Measurements from ENCODE around the gene ZFAND4.
"Not testable (repeated sequence)": the region's sequence is repeated elsewhere in the genome, so short reads cannot be mapped to it uniquely, and the experiment has no call there.

Gene ZFAND4

DNA sequence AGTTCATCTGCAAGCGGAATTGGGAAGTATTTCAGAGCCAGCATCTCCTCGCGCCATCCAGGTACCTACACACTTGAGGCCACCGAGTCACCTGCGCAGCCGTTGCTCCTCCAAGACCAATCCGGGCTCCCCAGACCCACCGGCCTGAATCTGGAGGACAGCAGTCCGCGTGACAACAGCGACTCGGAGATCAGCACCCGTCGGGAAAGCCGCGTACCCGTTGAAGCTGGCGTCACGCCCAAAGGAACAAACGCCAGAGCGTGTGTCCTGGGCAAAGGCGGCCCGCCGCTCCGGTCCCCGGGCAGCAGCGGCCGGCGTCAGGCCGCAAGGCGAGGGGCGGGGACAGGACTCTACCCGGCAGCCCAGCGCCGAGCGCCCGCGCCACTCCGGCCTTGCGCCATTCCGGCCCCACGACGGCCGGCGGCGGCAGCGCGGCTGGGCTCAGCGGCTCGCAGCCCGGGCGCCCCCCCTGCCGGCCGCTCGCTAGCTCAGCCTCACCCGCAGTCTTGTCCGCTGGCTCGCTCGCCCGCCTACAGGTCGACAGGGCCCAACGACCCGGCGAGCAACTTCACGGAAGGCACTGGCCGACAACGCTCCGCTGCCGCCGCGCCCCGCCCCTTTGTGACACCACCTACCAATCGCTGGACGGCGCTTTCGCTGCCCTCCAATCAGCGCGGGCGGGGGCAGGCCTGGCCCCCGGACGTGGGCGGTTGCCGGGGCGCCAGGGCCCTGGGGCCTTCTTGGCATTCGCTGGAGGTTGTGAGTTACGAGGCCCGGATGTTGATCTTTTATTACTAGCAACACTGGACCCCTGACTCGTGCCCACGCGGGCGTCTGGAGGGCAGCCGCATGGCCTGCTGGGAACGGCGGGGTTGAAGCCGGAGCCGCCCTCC lies at the start of gene ZFAND4:
Gene ZFAND4 (minus strand): TSS at position 592 of the 893 bp plus-strand sequence. CDS start 9,047 bp downstream, outside the sequence.
- TF ChIP-seq, protein P1, sequence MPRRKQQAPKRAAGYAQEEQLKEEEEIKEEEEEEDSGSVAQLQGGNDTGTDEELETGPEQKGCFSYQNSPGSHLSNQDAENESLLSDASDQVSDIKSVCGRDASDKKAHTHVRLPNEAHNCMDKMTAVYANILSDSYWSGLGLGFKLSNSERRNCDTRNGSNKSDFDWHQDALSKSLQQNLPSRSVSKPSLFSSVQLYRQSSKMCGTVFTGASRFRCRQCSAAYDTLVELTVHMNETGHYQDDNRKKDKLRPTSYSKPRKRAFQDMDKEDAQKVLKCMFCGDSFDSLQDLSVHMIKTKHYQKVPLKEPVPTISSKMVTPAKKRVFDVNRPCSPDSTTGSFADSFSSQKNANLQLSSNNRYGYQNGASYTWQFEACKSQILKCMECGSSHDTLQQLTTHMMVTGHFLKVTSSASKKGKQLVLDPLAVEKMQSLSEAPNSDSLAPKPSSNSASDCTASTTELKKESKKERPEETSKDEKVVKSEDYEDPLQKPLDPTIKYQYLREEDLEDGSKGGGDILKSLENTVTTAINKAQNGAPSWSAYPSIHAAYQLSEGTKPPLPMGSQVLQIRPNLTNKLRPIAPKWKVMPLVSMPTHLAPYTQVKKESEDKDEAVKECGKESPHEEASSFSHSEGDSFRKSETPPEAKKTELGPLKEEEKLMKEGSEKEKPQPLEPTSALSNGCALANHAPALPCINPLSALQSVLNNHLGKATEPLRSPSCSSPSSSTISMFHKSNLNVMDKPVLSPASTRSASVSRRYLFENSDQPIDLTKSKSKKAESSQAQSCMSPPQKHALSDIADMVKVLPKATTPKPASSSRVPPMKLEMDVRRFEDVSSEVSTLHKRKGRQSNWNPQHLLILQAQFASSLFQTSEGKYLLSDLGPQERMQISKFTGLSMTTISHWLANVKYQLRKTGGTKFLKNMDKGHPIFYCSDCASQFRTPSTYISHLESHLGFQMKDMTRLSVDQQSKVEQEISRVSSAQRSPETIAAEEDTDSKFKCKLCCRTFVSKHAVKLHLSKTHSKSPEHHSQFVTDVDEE (CRISPR knock-in tag; IDR thresholded peaks at IDR 0.05) = 0 out of 2 replicates have a peak, but pooled peaks have one; percentile 20
- no peak for TF ChIP-seq GLIS3 (CRISPR knock-in tag; IDR thresholded peaks at IDR 0.05)
- TF ChIP-seq, protein P2, sequence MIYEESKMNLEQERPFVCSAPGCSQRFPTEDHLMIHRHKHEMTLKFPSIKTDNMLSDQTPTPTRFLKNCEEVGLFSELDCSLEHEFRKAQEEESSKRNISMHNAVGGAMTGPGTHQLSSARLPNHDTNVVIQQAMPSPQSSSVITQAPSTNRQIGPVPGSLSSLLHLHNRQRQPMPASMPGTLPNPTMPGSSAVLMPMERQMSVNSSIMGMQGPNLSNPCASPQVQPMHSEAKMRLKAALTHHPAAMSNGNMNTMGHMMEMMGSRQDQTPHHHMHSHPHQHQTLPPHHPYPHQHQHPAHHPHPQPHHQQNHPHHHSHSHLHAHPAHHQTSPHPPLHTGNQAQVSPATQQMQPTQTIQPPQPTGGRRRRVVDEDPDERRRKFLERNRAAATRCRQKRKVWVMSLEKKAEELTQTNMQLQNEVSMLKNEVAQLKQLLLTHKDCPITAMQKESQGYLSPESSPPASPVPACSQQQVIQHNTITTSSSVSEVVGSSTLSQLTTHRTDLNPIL (CRISPR knock-in tag; IDR thresholded peaks at IDR 0.05; ENCODE audit: low read depth) = no peak
- TF ChIP-seq ZNF70 (CRISPR knock-in tag; IDR thresholded peaks at IDR 0.05) = no peak
- TF ChIP-seq CSDC2 (CRISPR knock-in tag; IDR thresholded peaks at IDR 0.05) = no peak
- no peak for TF ChIP-seq TOX (CRISPR knock-in tag; IDR thresholded peaks at IDR 0.05; ENCODE audit: borderline replicate concordance)
- TF ChIP-seq, protein P3, sequence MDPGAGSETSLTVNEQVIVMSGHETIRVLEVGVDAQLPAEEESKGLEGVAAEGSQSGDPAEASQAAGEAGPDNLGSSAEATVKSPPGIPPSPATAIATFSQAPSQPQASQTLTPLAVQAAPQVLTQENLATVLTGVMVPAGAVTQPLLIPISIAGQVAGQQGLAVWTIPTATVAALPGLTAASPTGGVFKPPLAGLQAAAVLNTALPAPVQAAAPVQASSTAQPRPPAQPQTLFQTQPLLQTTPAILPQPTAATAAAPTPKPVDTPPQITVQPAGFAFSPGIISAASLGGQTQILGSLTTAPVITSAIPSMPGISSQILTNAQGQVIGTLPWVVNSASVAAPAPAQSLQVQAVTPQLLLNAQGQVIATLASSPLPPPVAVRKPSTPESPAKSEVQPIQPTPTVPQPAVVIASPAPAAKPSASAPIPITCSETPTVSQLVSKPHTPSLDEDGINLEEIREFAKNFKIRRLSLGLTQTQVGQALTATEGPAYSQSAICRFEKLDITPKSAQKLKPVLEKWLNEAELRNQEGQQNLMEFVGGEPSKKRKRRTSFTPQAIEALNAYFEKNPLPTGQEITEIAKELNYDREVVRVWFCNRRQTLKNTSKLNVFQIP (CRISPR knock-in tag; IDR thresholded peaks at IDR 0.05; ENCODE audit: borderline replicate concordance, low read depth) = no peak
- TF ChIP-seq ARNTL (CRISPR knock-in tag; IDR thresholded peaks at IDR 0.05; ENCODE audit: borderline replicate concordance, low read depth) = no peak
- TF ChIP-seq SNAI2 (CRISPR knock-in tag; IDR thresholded peaks at IDR 0.05) = peak; percentile 24; the same call in 1 of the 2 replicates
- TF ChIP-seq PPARA (CRISPR knock-in tag; IDR thresholded peaks at IDR 0.05; ENCODE audit: borderline replicate concordance) = no peak
- no peak for TF ChIP-seq ZNF565 (CRISPR knock-in tag; conservative IDR thresholded peaks at IDR 0.05; ENCODE audit: low read depth)
- TF ChIP-seq, protein P4, sequence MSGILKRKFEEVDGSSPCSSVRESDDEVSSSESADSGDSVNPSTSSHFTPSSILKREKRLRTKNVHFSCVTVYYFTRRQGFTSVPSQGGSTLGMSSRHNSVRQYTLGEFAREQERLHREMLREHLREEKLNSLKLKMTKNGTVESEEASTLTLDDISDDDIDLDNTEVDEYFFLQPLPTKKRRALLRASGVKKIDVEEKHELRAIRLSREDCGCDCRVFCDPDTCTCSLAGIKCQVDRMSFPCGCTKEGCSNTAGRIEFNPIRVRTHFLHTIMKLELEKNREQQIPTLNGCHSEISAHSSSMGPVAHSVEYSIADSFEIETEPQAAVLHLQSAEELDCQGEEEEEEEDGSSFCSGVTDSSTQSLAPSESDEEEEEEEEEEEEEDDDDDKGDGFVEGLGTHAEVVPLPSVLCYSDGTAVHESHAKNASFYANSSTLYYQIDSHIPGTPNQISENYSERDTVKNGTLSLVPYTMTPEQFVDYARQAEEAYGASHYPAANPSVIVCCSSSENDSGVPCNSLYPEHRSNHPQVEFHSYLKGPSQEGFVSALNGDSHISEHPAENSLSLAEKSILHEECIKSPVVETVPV (CRISPR knock-in tag; IDR thresholded peaks at IDR 0.05) = no peak
- TF ChIP-seq ESRRG (CRISPR knock-in tag; IDR thresholded peaks at IDR 0.05) = no peak
- TF ChIP-seq ZFP3 (CRISPR knock-in tag; IDR thresholded peaks at IDR 0.05) = 0 out of 2 replicates have a peak, but pooled peaks have one; percentile 8
- TF ChIP-seq ZFP30 (CRISPR knock-in tag; IDR thresholded peaks at IDR 0.05) = no peak
- TF ChIP-seq, protein P5, sequence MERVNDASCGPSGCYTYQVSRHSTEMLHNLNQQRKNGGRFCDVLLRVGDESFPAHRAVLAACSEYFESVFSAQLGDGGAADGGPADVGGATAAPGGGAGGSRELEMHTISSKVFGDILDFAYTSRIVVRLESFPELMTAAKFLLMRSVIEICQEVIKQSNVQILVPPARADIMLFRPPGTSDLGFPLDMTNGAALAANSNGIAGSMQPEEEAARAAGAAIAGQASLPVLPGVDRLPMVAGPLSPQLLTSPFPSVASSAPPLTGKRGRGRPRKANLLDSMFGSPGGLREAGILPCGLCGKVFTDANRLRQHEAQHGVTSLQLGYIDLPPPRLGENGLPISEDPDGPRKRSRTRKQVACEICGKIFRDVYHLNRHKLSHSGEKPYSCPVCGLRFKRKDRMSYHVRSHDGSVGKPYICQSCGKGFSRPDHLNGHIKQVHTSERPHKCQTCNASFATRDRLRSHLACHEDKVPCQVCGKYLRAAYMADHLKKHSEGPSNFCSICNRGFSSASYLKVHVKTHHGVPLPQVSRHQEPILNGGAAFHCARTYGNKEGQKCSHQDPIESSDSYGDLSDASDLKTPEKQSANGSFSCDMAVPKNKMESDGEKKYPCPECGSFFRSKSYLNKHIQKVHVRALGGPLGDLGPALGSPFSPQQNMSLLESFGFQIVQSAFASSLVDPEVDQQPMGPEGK (CRISPR knock-in tag; IDR thresholded peaks at IDR 0.05; ENCODE audit: borderline replicate concordance) = 0 out of 2 replicates have a peak, but pooled peaks have one; percentile 20
- TF ChIP-seq BACH2 (CRISPR knock-in tag; IDR thresholded peaks at IDR 0.05; ENCODE audit: borderline replicate concordance) = no peak
- no peak for TF ChIP-seq OSR1 (CRISPR knock-in tag; IDR thresholded peaks at IDR 0.05)
- no peak for TF ChIP-seq TCF4 (CRISPR knock-in tag; IDR thresholded peaks at IDR 0.05; ENCODE audit: borderline replicate concordance)
- no peak for TF ChIP-seq ZNF8 (CRISPR knock-in tag; IDR thresholded peaks at IDR 0.05)
- no peak for TF ChIP-seq ISL1 (CRISPR knock-in tag; IDR thresholded peaks at IDR 0.05)
- TF ChIP-seq ZC3H10 (CRISPR knock-in tag; IDR thresholded peaks at IDR 0.05) = no peak
- no peak for TF ChIP-seq RARB (CRISPR knock-in tag; IDR thresholded peaks at IDR 0.05)
- ATAC-seq = peak; percentile 99

DNA sequence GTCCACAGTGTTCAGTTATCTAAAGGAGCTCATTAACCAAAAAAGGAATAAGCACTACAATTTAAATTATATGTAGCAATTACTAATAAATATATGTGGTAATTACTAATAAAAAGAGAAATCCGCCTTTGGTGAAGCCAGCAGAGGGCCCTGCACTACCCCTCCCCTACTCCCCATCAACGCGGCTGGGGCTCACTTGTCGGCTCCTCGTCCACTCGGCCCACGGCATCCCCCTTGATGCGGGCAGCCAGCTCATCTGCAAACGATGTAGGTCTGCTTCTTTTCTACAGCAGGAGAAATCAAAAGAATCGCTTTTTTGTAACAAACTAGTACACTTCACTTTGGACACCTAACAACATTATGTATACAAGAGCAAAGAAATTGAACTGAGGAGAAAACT lies 48.9 kb upstream of the ZFAND4 start:
- not testable (repeated sequence) for ATAC-seq

DNA sequence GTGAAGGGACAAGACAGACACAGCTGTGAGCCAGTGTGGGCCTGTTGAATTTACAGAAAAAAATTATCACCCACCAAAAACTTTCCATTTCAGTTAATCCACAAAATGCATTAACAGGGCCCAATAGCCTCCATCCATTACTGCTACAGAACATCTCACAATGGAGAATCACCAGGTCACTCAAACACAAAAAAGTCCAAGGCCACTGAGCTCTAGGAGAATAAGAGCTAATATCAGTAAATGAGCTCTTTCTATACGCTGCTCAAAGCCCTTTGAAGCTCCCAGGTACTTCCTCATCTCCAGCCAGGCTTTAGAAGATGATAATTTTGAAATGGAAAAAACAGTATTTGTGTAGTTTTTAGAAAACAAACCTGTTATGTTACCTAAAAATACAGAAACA lies 45.1 kb upstream of the ZFAND4 start:
- not testable (repeated sequence) for ATAC-seq

DNA sequence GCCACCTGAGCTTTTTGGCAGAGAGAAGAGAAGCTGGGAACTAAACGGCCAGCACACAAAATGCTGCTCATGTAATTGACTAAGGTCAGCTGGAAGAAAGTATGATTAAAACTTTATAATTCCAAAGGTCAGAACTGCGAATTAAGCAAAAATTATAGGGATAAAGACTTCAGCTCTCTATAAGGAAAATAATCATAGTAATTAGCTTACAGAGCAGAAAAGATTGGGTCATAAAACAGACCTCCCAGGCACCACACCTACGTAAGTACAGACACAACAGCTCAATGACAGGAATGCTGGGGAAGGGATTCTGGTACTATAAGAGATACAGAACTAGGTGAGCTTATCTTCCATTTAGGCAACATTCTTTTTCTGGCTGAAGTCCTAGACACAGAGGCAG lies 44.5 kb upstream of the ZFAND4 start:
- ATAC-seq = not testable (repeated sequence)

DNA sequence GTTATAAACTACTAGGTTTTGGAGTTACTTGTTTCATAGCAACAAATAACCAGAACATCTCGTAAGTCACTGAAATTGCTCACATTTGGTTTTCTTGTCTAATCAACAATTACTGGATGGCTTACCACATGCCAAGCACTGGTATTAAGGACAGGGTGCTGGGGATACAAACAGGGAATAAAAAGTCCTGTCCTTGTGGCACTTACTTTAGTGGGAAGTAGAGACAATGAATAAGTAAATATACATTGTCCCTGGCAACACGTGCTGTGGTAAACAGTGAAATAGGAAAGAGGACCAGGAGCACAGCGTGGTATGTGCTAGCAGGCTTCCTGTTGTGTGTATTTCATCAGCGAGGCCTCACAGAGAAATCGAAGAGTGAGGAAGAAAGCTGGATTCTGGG lies 38.7 kb upstream of the ZFAND4 start:
- not testable (repeated sequence) for ATAC-seq

DNA sequence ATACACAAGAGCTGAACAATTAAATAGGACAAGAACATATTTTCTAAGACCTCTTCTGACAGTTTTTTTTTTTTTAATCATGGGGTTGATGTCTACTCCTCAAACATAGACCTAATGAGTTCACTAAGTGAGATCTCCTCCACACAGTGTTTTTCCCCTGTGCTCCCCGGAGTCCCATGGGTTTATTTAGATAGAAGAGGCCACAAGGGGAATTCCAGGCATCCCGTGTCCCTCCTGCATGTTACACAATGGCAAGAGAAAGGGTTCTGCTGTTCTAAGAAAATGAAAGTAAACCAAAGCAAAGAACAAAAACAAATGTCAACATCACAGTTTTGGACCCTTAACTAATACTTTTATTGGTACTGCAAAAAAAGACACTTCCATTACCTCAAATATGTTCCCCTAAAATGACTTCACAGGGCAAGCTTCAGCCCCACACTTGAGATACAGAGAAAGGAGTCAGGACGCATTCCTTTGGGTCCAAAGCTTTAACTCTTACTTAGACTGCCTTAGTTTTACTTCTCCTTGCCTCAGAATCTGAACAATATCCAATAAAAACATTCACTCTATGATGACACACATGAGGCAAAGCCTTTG lies 37.7 kb upstream of the ZFAND4 start:
- ATAC-seq = not testable (repeated sequence)

DNA sequence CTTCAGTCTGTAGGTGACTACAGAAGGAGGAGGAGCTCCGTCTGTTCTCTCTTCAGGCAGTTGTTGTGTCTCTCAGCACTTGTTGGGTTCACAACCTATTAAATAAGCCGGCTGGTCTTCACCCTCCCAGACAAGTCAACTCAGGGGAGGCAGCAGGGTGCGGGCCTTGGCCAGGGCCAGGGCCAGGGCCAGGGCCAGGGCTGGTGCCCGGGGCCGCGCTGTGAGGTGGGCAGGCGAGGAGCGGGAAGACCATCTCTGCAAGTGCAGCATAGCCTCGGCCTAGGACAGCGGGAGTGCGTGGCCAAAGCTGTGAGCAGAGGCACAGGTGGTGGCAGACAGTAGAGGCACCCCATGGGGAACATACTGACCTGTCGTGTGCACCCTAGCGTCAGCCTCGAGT lies 5.9 kb upstream of the ZFAND4 start:
- not testable (repeated sequence) for ATAC-seq
